Measurements from ENCODE around the gene PELO. TPM values are rescaled to one million over a fixed set of nuclear protein-coding genes. Genes with fewer than 3 reads are reported as not detected.

The PELO gene
- total RNA-seq, 1 experiment from 2014 or later: 18.7 TPM

- TF ChIP-seq NR1H2 (CRISPR knock-in tag; IDR thresholded peaks at IDR 0.05) (no peak), FOXP1 (CRISPR knock-in tag; IDR thresholded peaks at IDR 0.05; ENCODE audit: borderline replicate concordance) (peak; percentile 69; the same call in 1 of the 2 replicates), RORB (CRISPR knock-in tag; IDR thresholded peaks at IDR 0.05) (no peak), HMGA2 (CRISPR knock-in tag; IDR thresholded peaks at IDR 0.05) (no peak), IRF1 (CRISPR knock-in tag; IDR thresholded peaks at IDR 0.05) (no peak), ETV6 (CRISPR knock-in tag; IDR thresholded peaks at IDR 0.05) (peak; percentile 80), FOXK1 (CRISPR knock-in tag; IDR thresholded peaks at IDR 0.05) (peak; percentile 35; the same call in 1 of the 2 replicates), ZBTB21 (CRISPR knock-in tag; IDR thresholded peaks at IDR 0.05; ENCODE audit: borderline replicate concordance) (peak; percentile 63; the same call in 1 of the 2 replicates), ZNF423 (CRISPR knock-in tag; IDR thresholded peaks at IDR 0.05) (peak; percentile 94), NFYB (CRISPR knock-in tag; conservative IDR thresholded peaks at IDR 0.05; ENCODE audit: low read depth) (no peak), FOXP4 (CRISPR knock-in tag; IDR thresholded peaks at IDR 0.05) (peak; percentile 62; the same call in 1 of the 2 replicates), NFATC4 (CRISPR knock-in tag; IDR thresholded peaks at IDR 0.05) (no peak), HMGXB4 (CRISPR knock-in tag; IDR thresholded peaks at IDR 0.05) (peak; percentile 96), ZNF232 (CRISPR knock-in tag; IDR thresholded peaks at IDR 0.05) (0 out of 2 replicates have a peak, but pooled peaks have one; percentile 20), CDX4 (CRISPR knock-in tag; IDR thresholded peaks at IDR 0.05; ENCODE audit: borderline replicate concordance) (no peak), ZNF138 (CRISPR knock-in tag; conservative IDR thresholded peaks at IDR 0.05) (0 out of 2 replicates have a peak, but pooled peaks have one; percentile 51), TEAD4 (CRISPR knock-in tag; IDR thresholded peaks at IDR 0.05) (no peak)
Measured at GRCh38 chr5:52787600-52788504, at the start of gene PELO, which contains the start of gene ITGA1 (continued).

- no peak overlapping the region for H3K4me3 Mint-ChIP-seq
- H3K4me1 Mint-ChIP-seq: no peaks in the 10 kb centered on the region
- H3K27ac Mint-ChIP-seq: no peak overlapping the region
- H3K36me3 Mint-ChIP-seq: no peaks in the 10 kb centered on the region
- H3K9me3 Mint-ChIP-seq: peaks cover 6% of the 10 kb centered on the region; the same call in 1 of the 2 replicates
- no peak for DNase-seq (ENCODE audit: low spot score)
- ChIA-PET CTCF (no interaction called here), POLR2A (interaction anchor here (0.6 kb wide), 1 partner anchor 360 kb away, joined by 3 read pairs; no protein-coding TSS in a partner anchor)
- H3K27me3 Mint-ChIP-seq (ENCODE audit: low read depth): no peaks in the 10 kb centered on the region
- no peak for ATAC-seq
- TF ChIP-seq CREB1 (CRISPR knock-in tag; IDR thresholded peaks at IDR 0.05) (no peak), AR (CRISPR knock-in tag; IDR thresholded peaks at IDR 0.05) (no peak), ZNF512 (CRISPR knock-in tag; IDR thresholded peaks at IDR 0.05; ENCODE audit: borderline replicate concordance) (no peak), FOXP1 (CRISPR knock-in tag; IDR thresholded peaks at IDR 0.05; ENCODE audit: borderline replicate concordance) (no peak), E2F4 (CRISPR knock-in tag; IDR thresholded peaks at IDR 0.05; ENCODE audit: borderline replicate concordance, low read depth) (no peak), RORB (CRISPR knock-in tag; IDR thresholded peaks at IDR 0.05) (no peak), NR3C1 (CRISPR knock-in tag; conservative IDR thresholded peaks at IDR 0.05; ENCODE audit: low read depth) (no peak), NR2C2 (CRISPR knock-in tag; IDR thresholded peaks at IDR 0.05) (no peak), NR1H2 (CRISPR knock-in tag; IDR thresholded peaks at IDR 0.05) (no peak), TEAD4 (CRISPR knock-in tag; IDR thresholded peaks at IDR 0.05) (no peak)
Measured at GRCh38 chr5:52738095-52738506, 49.6 kb upstream of the PELO start.
